GM12874 (cell line): Measurements from ENCODE around the gene KCNN4.

ENCODE experiments used
- TF ChIP-seq, protein P1 (sequence below): IDR thresholded peaks from 2 replicates; pipeline ENCODE4 v1.5.1; 2011; ENCODE audit warnings: low read depth, mild to moderate bottlenecking, control low read depth, low read length, moderate library complexity; ENCODE audit not compliant: insufficient read depth

KCNN4 gene

DNA sequence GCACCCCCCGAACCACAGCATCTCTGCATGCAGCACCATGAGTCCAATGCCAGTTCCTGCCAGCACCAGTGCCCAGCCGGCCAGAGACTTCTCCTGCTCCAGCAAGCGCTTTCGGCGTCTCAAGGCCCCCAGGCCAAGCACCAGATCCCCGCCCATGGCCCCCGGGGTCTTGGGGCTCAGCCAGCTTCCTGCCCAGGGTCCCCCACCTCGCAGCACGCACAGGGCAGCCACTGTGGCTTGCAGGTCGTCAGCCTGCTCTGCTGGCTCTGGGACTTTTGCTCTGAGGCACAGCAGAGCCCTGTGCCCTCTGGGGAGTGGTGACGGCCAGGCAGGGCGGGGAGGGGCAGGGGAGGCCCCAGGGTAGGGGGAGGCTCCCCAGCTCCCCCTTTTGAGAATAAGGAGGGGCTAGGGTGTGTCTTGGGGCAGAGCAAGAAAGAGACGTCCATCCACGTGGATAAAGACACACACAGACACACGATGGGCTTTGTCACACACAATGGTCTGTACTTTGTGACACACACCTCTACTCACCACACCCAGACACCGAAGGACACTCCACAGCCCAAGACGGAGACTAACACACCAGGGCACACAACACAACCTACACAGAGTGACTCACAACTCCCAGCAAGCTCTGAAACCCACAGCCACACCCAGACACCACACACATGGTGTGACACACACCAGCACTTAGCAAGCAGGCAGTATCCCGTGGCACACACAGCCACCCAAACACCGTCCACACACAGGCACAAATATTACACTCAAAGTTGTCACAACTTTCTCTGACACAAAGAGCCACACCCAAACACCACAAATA lies at the start of gene KCNN4:
Gene KCNN4, minus strand, starts transcription at position 268 of the 820 bp plus-strand sequence. Its CDS starts 112 bp downstream, at position 156.
- TF ChIP-seq, protein P1, sequence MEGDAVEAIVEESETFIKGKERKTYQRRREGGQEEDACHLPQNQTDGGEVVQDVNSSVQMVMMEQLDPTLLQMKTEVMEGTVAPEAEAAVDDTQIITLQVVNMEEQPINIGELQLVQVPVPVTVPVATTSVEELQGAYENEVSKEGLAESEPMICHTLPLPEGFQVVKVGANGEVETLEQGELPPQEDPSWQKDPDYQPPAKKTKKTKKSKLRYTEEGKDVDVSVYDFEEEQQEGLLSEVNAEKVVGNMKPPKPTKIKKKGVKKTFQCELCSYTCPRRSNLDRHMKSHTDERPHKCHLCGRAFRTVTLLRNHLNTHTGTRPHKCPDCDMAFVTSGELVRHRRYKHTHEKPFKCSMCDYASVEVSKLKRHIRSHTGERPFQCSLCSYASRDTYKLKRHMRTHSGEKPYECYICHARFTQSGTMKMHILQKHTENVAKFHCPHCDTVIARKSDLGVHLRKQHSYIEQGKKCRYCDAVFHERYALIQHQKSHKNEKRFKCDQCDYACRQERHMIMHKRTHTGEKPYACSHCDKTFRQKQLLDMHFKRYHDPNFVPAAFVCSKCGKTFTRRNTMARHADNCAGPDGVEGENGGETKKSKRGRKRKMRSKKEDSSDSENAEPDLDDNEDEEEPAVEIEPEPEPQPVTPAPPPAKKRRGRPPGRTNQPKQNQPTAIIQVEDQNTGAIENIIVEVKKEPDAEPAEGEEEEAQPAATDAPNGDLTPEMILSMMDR, result no peak

DNA sequence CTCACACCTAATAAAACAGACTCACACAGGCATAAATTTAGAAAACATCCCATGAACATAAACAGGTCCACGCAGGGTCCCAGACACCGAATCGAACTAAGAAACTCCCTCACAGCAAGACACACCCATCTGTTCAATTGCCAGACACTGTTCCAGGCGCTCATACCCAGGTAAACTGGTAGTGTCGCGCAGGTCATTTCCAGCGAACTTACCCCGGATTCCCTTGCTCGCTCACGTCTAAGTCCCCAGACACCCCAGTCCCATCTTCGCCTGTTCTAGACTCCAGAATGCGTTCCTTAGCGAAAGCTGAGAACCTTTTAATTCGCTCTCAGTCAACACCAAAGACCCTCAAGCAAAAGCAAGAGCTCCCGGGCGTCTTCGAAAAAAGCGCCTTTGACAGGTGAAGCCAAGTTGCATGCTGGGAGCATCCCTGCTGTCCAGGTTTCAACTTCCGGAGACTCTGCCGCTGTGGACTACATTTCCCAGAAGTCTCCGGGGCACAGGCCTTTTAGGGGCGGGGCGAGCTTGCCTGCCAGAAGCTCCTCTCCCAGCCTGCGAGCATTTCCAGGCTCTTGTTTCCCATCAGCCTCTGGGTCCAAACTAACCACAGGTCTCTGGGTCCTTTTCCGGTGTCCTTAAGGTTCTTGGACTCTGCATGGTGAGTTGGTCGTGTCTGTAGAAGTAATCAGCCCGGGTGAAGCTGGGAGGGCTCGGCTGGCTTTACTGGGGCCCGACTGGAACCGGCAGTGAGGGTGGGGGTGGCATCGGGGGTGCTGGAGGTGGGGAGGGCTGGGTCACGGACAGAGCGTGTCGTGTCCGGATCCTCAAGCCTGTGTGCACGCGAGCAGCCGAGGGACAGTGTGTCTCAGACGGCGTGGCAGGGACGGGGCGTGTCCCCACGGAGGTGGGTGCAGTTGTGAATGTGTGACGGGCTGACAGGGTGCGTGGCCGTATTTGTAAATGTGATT lies 46.3 kb upstream of the KCNN4 start, which contains the start of gene ZNF283:
Gene ZNF283, plus strand, starts transcription at position 535 of the 968 bp plus-strand sequence. CDS start 6,184 bp downstream, outside the sequence.
- TF ChIP-seq, protein P1, result no peak

DNA sequence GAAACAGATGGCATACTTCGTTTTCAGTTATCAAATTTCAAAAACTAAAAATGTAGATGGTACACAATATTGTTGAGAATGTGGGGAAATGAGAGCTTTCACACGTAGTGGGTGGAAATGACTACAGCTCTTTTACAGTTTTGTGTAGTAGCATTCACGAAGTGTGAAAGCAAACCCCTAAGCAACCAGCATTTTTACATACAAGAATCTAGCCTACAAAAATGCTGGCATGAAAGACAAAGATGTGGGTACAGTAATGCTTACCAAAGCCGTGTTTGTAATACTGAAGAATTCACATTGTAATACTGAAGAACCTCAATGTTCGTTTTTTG lies 40.1 kb upstream of the KCNN4 start:
- TF ChIP-seq, protein P1, result no peak

DNA sequence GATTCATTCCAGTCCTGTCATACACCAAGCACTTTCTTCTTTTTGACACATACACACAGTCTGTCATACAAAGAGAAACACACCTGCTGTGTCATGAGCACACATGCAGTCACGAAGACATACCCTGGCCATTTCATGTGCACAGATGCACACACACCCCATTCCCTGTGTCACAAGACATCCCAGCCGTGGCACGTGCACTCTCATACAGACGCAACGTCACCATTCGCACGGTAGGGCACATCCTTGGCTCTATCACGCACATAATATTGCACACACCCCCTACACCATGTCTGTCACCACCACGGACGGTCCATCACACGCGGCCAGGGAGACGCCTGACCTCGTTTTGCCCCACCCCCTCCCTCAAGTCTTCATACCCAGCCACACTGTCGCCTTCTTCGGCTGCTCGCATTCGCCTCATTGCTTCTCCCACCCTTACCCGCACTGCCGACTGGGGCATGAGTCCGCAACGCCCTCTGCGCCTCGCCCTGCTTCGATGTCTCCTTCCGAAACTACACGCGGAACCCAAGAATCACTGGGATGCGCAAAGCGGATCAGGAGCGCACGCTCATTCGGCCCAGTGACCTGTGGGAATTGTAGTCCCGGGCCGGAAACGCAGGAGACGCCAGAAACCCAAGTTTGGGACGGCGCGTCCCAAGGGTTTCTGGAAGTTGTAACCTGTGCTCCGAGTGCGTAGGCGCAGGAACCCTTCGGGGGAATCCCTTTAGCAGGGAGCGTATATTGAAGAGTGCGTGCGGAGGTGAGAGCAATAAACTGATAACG lies 39.5 kb upstream of the KCNN4 start:
- TF ChIP-seq, protein P1, result no peak

DNA sequence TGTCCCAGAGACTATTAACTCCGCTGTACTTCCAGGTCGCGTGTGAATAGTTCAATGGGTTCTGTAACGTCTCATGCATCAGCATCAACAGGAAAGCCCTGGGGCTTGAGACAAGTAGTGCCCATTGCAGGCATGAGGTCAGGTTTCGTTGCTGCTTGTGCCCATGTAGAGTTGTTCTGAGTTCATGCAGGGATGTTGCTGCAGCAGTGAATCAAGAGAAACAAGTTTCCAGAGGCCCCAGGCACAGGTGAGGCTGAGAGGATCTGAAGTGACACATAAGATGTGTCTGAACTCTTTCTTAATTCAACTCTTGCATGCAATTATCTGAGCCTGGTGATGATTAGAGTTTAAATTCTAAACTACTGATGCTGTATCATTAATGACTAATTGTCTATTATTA lies 37.7 kb upstream of the KCNN4 start:
- TF ChIP-seq, protein P1, result no peak

DNA sequence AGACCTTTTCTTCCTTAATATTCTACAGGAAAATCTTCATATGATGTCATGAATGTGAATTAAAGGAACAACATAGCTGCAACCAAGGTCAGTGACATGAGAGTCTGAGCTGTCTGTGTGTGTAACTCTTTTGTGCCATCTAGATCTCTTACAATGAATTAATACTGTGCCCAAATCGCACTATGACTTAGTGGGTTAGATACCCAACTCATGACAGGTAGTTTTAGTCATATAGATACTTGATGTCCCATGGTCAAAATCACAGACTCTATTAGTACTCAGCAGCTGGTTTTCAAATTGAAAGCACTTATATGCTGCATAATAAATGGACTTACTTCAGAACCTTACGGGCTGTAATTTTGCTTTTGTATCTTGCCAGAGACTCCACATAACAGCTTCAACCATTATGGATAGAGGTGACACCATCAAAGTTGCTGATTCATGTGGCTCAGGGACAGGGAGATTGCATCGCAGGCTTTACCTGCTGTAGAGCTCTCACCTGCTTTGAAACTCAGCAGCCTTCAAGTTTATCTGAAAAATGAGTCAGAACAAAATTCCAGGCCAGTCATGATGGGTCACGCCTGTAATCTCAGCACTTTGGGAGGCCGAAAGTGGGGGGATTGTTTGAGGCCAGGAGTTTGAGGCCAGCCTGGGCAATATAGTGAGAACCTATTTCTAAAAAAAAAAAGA lies 34.0 kb upstream of the KCNN4 start:
- TF ChIP-seq, protein P1, result no peak
